Smooth muscle cell (in vitro differentiated cells): ENCODE results near the gene CAV2. TPM values are rescaled to one million over a fixed set of nuclear protein-coding genes. Genes with fewer than 3 reads are reported as not detected.

Experiments used
- DNase-seq: peaks from one replicate; lab custom pipeline; 2025; ENCODE audit not compliant: unreplicated experiment; lab: John Stamatoyannopoulos, UW
- H2AFZ ChIP-seq: fragments of 200-600 bp; sonication (generic); 2 replicates; pipeline ENCODE4 v1.6.0; 2016; ENCODE audit warnings: antibody characterized with exemption, low read depth, mild to moderate bottlenecking
- H3F3A ChIP-seq: fragments of 200-600 bp; sonication (generic); 2 replicates; pipeline ENCODE4 v1.6.0; 2017; ENCODE audit warnings: antibody characterized with exemption, low read depth
- H3K27ac ChIP-seq: fragments of 200-600 bp; sonication (generic); 2 replicates; pipeline ENCODE4 v1.5.1; 2016; ENCODE audit warnings: low read depth, mild to moderate bottlenecking
- H3K27me3 ChIP-seq: fragments of 200-600 bp; sonication (generic); 2 replicates; pipeline ENCODE4 v1.6.1; 2016; ENCODE audit warnings: low read depth, mild to moderate bottlenecking
- H3K36me3 ChIP-seq: fragments of 200-600 bp; sonication (generic); 2 replicates; pipeline ENCODE4 v1.5.1; 2016; ENCODE audit warnings: low read depth
- H3K4me1 ChIP-seq: fragments of 200-600 bp; sonication (generic); 2 replicates; pipeline ENCODE4 v1.5.1; 2016; ENCODE audit warnings: low read depth
- H3K4me2 ChIP-seq: fragments of 200-600 bp; sonication (generic); 2 replicates; pipeline ENCODE4 v1.6.0; 2016; ENCODE audit warnings: mild to moderate bottlenecking
- H3K4me3 ChIP-seq: fragments of 200-600 bp; sonication (generic); 2 replicates; pipeline ENCODE4 v1.5.1; 2016; ENCODE audit warnings: mild to moderate bottlenecking
- H3K79me2 ChIP-seq: fragments of 200-600 bp; sonication (generic); 2 replicates; pipeline ENCODE4 v1.6.0; 2016; ENCODE audit warnings: low read depth, mild to moderate bottlenecking
- H3K9ac ChIP-seq: fragments of 200-600 bp; sonication (generic); 2 replicates; pipeline ENCODE4 v1.6.0; 2016; ENCODE audit warnings: low read depth
- H3K9me3 ChIP-seq: fragments of 200-600 bp; sonication (generic); replicated peaks from 2 replicates; pipeline ENCODE4 v1.5.1; 2016; ENCODE audit warnings: low read depth
- H4K20me1 ChIP-seq: fragments of 200-600 bp; sonication (generic); 2 replicates; pipeline ENCODE4 v1.6.0; 2016; ENCODE audit warnings: low read depth
- WGBS: methylation state at CpG from one replicate; pipeline ENCODE4 v1.1.7; 2016; ENCODE audit warnings: low lambda C conversion rate; 5-methylcytosine and 5-hydroxymethylcytosine counted together
- polyA plus RNA-seq: library from polyadenylated mRNA; unstranded; fragments of >200 nt; fragmentation: Nextera tagmentation; extraction: Ambion mirVana; gene quantifications from 2 replicates; pipeline ENCODE4 v1.2.1, GENCODE V29; 2016
- total RNA-seq: library from RNA; depleted of rRNA; stranded (reverse); fragments of >200 nt; gene quantifications from 2 replicates; pipeline ENCODE4 v1.2.3, GENCODE V29; 2014
- TF ChIP-seq, protein P1 (sequence below): fragments of 200-600 bp; sonication (generic); IDR thresholded peaks from 2 replicates; pipeline ENCODE4 v1.5.1; 2017; ENCODE audit warnings: borderline replicate concordance, mild to moderate bottlenecking, antibody characterized with exemption; ENCODE audit not compliant: insufficient read depth, poor library complexity, severe bottlenecking

CAV2 gene
- total and polyA plus RNA-seq, 2 experiments from 2014 or later = 38.8 to 68.0 TPM

DNA sequence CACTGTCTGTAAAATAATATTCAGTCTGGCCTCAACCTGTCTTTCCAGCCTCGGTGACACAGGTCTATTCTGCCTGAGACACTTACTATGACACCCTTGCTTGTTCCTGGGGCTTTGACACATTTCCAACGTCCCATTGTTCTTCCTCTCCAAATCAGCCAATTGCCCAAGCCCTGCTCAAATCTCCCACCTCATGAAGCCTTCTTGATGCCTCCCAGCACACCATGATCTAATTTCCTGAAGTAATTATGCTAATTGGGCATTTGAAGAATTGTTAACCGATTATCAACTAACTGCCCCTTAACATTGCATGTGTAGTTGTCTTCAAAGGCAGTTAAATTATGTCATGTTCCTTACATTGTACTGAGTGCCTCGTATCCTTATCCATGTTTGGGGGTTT is 58.4 kb downstream of the CAV2 start:
- Histone ChIP-seq H3K9ac (no peak overlapping the region), H3K27me3 (no peaks in the 10 kb centered on the region), H3K4me1 (no peaks in the 10 kb centered on the region), H3K36me3 (no peaks in the 10 kb centered on the region), H4K20me1 (no peaks in the 10 kb centered on the region), H3K27ac (no peak overlapping the region), H3K79me2 (no peaks in the 10 kb centered on the region), H2AFZ (no peak overlapping the region), H3K4me3 (no peak overlapping the region), H3K9me3 (no peaks in the 10 kb centered on the region), H3F3A (no peaks in the 10 kb centered on the region), H3K4me2 (no peak overlapping the region)
- TF ChIP-seq, protein P1, sequence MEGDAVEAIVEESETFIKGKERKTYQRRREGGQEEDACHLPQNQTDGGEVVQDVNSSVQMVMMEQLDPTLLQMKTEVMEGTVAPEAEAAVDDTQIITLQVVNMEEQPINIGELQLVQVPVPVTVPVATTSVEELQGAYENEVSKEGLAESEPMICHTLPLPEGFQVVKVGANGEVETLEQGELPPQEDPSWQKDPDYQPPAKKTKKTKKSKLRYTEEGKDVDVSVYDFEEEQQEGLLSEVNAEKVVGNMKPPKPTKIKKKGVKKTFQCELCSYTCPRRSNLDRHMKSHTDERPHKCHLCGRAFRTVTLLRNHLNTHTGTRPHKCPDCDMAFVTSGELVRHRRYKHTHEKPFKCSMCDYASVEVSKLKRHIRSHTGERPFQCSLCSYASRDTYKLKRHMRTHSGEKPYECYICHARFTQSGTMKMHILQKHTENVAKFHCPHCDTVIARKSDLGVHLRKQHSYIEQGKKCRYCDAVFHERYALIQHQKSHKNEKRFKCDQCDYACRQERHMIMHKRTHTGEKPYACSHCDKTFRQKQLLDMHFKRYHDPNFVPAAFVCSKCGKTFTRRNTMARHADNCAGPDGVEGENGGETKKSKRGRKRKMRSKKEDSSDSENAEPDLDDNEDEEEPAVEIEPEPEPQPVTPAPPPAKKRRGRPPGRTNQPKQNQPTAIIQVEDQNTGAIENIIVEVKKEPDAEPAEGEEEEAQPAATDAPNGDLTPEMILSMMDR = no peak
- 88% methylated on average over 4 of the region's 4 CpGs for WGBS
- no peak for DNase-seq

Other genes starting within 250 kb of the CAV2 start
- 63.4 and 84.7 TPM in 2 replicates for gene CAV1, start 25.3 kb downstream of the CAV2 start, total RNA-seq
- gene CAV1, start 25.3 kb downstream of the CAV2 start, polyA plus RNA-seq = 55.8 and 71.9 TPM in 2 replicates
- 12.0 and 12.8 TPM in 2 replicates for gene MET, start 172.5 kb downstream of the CAV2 start, total RNA-seq
- 1.2 and 5.2 TPM in 2 replicates for gene MET, start 172.5 kb downstream of the CAV2 start, polyA plus RNA-seq